Stimulated activated CD8-positive, alpha-beta memory T cell treated with anti-CD3 and anti-CD28 coated beads, Interleukin-12 subunit alpha, Interleukin-12 subunit beta, amount 100 ng/mL, for 4 hours (primary cell): Measurements from ENCODE around the gene SLC22A31.

ENCODE experiments used
- DNase-seq: peaks from one replicate; pipeline ENCODE4 v3.0.0-alpha.2; 2020; ENCODE audit warnings: low read depth

SLC22A31 gene

GRCh38 chr16:89149386-89149785 lies 51.0 kb downstream of the SLC22A31 start:
- no peak for DNase-seq

- DNase-seq: no peak
These were observed 53.1 kb downstream of the SLC22A31 start for GRCh38 chr16:89147085-89147817.

GRCh38 chr16:89146211-89147005 lies 53.9 kb downstream of the SLC22A31 start:
- no peak for DNase-seq
